NCI-H2029 (cell line): ENCODE measurements around the gene GATA6.

Experiments
- DNase-seq: peaks from one replicate; lab custom pipeline; 2025; lab: John Stamatoyannopoulos, UW

GATA6 gene

DNA sequence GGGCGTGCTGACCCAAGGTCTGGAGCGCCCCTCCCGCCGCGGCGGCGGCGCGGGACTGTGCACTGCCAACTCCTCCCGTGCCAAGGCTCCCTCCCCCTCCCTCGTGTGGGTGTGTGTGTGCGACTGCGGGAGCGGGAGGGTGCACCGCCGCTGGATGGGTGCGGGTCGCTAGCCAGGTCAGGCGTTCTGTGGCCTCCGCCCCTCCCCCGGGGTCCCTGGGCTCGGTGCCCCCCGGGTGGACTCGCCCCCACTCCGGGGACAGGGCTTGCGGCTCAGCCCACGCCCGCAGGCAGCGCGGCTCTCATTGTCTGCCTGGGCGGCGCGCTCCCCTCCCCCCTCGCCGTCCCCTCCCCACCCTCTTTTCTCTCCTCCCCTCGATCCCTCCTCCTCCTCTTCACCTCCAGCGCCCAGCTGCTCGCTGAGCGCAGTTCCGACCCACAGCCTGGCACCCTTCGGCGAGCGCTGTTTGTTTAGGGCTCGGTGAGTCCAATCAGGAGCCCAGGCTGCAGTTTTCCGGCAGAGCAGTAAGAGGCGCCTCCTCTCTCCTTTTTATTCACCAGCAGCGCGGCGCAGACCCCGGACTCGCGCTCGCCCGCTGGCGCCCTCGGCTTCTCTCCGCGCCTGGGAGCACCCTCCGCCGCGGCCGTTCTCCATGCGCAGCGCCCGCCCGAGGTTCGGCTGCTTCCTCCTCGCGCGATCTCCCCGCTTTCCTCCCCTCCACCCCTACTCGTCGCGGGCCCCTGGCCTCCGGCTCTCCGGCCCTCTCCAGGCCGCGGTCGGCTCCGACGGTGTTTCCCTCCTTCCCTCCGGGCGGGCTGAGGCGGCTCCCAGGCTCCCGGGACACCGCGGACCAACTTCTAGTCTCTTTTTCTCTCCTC, at the start of gene GATA6:
GATA6 (plus strand) TSS at position 579 of the 878 bp plus-strand sequence. CDS start 1,556 bp downstream, outside the sequence.
- peak; percentile 68 for DNase-seq

DNA sequence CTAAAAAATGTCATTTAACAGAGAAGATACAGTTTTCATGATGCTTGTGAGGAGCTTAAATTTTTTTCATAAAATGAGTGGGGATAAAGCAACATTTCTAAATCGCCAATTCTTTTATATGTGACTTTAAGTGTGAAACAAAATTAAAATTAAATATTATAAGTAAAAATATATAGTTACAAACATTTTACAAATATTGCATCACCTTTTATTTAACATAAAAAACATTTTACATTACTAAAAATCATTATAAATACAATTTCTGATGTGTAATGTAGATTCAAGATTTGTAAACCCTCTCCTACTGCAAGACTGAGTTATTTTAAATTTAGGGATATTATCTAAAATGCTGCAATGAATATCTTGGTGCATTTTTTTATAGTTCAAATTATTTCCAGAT, 44.4 kb upstream of the GATA6 start:
- DNase-seq, result no peak

GRCh38 chr18:22128954-22129353, 40.4 kb upstream of the GATA6 start:
- no peak for DNase-seq

DNA sequence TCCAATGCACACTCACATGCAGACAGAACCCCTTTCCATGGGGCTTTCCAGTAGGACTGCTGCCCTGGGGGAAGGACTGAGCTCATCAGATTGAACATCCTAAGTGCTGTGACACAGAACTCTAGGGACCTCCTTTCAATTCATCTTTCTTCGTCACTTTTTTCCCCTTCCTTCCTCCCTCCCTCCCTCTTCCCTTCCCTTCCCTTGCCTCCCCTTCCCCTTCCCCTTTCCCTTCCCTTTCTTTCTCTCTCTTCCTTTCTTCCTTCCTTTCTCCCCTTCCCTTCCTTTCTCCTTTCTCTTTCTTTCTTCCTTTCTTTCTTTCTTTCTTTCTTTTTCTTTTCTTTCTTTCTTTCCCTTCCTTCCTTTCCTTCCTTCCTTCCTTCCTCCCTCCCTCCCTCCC, 39.6 kb upstream of the GATA6 start:
- DNase-seq, result no peak

DNA sequence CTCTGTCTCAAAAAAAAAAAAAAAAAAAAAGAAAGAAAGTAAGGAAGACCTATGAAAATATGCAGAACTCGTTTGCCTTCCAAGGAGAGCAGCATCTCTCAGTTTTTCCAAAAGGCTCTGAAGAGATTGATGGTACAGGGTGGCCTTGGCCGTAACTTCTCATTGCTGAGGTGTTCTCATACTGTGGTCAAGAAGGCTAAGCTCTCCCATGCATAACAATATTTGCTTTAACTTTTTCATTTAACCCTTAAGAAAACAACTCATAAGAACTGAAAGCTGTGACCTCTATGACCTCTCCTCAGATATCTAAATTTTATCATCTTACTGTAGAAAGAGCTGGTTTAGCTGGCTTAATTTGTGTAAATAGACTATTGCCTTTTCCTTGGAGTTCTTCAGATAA, 37.1 kb upstream of the GATA6 start:
- no peak for DNase-seq

- no peak for DNase-seq
Observed at GRCh38 chr18:22132763-22133162, 36.6 kb upstream of the GATA6 start.

DNA sequence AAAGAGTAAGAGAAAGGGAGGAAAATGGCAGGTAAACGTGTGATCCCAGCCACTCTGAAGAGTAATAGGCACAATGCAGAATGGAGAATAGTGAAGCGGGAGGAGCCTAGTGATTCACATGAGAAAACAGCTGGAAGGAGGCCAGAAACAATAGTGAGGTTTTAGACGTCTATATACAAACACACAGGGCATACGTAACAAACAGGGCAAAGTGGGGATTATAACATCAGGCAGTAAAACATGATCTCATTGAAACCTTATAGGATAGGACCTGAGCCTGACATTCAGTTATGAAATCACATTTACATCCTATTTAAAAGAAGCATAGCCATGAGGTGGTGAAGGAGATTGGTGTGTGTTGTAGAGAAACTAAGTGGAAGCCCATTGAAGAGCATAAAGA, 33.0 kb upstream of the GATA6 start:
- DNase-seq, result peak; percentile 73

DNA sequence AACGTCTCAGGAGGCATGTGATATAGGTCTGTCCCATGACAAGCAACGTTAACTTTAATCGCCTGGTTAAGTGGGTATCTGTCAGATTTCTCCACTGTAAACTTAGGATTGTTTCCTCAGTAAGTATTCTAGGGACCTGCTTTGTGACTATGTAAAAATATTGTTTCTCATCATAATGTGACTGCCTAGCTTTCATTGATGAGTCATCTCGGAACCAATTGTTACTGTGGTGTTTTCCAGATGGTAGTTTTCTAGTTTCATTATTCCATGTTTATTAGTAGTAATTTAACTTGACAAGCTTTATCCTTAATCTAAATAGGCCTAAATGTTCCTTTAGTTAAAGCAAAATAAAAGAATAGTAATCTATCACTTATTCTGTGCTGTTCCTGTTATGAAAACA, 28.2 kb upstream of the GATA6 start:
- no peak for DNase-seq

- no peak for DNase-seq
Observed at GRCh38 chr18:22143347-22144340, 25.7 kb upstream of the GATA6 start.

- DNase-seq, result no peak
Observed at GRCh38 chr18:22145160-22145559, 24.2 kb upstream of the GATA6 start.

DNA sequence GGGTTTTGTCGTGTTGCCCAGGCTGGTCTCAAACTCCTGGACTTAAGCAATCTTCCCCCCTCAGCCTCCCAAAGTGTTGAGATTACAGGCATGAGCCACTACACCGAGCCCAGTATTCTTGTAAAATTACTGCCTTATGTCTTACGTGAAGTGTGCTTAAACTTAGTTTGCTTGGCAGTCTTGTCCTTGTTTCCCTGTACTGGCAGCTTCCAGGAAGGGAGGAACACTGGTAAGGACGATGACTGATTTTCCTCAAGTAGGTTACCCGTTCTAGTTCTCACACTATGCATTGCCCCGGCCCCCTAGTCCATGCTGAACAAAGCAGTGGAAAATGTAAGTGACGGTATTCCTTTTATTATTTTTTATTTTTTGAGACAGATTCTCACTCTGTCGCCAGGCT, 19.7 kb upstream of the GATA6 start:
- DNase-seq, result no peak

DNA sequence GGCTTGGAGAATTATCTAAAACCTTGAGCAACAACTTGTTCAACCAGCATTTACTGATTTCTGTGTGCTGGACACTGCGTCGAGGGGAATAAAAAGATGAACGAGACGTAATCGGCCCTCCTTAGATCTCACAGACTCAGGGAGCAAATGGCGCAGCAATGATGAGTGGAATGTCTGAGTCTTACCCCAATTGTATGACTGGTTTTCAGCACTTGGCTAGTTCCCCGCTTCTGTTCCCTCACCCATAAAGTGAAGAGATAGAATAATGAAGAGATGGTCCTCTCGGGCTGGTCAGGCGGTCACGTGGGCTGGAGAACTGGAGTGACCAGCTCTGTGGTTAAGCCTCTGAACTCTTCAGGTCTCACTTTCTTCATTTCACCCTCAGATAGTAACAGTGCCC, 17.3 kb upstream of the GATA6 start:
- no peak for DNase-seq

DNA sequence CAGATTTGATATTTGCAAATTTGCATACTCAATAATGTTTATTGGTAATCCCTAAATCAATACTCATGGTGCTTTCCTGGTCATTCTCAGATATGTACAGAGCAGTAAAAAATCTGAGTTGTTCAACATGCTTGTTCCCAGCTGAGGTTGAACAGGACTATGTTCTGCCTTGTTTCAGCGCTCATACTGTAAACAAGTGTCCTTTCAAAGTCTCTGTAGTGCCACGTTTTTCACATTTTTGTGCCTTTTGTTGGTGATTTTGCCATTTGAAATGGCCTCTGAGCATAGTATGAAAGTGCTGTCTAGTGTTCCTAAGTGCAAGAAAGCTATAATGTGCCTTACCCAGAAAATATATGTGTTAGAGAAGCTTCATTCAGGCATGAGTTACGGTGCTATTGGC, 16.0 kb upstream of the GATA6 start:
- no peak for DNase-seq

GRCh38 chr18:22155584-22155983, 13.8 kb upstream of the GATA6 start:
- no peak for DNase-seq

DNA sequence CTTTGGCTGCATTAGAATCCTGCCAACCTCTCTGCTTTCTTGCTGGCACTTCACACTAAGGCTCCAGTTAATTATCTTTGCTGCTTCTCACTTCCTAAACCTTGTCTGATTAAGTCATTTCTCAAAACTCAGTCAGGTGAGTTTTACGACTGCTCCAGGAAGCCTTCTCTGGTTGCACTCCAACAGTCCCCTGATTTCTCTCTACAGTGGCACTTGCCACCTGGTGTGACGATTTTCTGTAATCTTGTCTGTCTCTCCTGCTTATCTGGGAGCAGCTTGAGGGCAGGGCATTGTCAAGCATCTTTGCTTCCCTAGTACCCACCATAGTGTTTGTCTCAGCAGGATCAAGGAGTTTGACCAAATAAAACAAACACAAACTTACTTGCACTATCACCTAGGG, 10.4 kb upstream of the GATA6 start:
- DNase-seq, result no peak

DNA sequence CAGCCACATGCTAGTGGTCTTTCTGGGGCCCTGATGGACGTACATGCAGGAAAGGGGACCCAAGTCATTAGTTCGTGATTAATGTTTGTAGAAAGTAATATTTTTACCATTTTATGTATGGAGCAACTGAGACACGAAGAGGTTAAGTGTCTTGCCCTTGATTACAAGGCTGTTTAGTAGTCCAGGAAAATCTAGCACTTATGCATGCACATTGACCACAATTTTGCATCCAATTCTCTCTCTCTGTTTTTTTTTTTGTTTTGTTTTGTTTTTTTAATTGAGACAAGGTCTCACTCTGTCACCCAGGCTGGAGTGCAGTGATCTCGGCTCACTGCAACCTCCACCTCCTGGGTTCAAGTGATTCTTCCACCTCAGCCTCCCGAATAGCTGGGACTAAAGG, 8.3 kb upstream of the GATA6 start:
- no peak for DNase-seq

GRCh38 chr18:22163416-22164161, 5.8 kb upstream of the GATA6 start:
- DNase-seq, result no peak

DNA sequence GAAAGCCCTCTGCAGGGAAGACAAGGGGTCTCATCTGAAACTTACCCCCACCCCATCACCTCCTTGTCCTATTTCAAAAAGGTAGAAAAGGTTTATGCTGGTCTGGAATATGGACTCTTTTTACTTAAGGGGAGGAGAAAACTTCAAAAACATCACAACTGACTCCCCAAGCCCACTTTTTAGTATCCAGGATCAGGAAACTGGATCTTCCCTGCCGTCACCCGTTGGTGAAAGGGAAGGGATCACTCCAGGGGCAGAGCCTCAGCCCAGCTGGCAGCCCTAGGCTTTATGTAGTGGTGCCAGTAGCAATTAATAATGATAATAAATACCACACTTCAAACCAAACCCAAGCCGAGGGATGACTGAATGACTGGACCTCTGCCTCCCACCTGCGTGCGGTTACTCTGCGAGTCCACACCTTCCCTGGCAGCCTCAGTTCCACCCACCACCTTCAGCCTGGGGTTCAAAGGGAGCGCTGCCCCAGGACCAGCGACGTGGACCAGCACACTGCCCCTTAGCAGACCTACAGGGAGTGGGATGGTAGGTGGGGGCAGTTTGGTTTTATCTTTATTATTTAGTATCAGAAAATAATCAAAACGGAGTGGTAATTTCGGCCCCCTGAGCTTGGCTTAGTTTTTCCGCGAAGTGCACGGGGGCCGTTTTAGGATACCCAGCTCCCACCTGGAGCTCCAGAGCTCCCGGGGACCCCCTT, 4.9 kb upstream of the GATA6 start:
- DNase-seq, result no peak

DNA sequence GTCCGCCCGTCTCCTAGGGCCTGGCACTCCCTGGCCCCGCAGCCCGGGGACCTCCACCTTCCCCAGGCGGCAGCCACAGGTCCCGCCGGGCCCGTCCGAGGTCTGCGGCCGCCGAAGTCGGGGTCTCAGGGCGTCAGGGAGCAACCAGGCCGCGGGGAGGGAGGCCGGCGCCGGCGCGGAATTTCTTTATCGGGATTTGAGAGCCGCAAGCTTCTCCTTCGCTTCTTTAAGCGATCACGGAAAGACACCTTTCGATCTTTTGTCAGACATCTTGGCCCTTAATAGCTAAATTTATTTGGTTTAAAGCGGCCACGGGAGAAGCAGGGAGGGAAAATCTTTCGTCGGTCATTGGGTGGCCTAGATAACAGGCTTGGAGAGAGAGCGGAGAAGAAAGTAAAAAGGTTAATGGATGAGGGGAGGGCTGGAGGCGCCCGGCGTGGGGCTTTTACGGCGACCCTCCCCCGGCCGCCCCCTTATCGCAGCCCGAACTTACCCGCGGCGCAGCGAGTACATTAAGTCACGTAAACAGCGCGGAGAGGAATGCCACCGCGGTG, 4.3 kb upstream of the GATA6 start:
- no peak for DNase-seq

DNA sequence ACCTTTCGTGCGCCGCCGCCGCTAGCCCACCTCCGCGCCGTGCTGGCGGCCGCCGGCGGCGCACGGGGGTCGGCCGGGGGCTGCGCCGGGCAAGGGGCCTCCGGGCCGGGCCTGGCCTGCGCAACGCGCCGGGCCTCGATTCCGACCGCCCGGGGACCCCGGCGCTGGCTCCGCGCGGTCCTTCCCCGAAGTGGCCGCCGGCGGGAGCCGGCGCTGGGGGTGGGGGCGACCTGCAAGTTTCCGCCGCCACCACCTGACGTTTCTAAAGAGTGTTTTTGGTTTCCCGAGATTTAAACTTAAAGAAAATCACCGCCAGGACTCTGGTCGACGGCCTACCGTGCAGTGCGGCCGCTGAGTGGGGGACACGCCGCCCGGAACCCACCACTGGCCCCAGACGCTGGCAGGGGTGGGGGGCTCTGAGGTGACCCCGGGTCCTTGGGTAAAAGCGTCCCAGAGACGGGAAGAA, 3.8 kb upstream of the GATA6 start:
- DNase-seq, result no peak
